Activated CD8-positive, alpha-beta memory T cell treated with anti-CD3 and anti-CD28 coated beads, Interleukin-2, amount 50 U/mL, for 1 hour (primary cell): ENCODE measurements around the gene EGFR.

Experiments
- DNase-seq: peaks from one replicate; pipeline ENCODE4 v3.0.0-alpha.2; 2020; ENCODE audit errors: extremely low read depth

The EGFR gene

DNA sequence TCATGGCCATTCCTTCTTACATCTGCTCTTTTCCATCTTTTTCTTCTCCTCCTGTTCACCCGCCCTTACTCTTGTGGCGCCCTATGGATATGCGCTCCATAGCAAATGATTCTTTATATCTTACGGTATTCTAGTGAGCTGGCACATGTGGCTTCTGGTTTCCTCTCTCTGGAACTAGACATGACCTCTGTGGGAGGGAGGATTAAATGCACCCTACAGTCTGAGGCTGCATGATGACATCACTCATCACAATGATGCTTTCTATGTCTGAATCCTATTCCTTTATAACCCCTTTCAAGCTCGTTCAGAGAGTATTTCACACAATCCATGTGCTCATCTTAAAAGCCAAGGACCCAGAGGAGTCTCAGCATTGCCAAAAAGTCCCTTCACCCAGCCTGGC, 153.3 kb downstream of the EGFR start:
- no peak for DNase-seq

DNA sequence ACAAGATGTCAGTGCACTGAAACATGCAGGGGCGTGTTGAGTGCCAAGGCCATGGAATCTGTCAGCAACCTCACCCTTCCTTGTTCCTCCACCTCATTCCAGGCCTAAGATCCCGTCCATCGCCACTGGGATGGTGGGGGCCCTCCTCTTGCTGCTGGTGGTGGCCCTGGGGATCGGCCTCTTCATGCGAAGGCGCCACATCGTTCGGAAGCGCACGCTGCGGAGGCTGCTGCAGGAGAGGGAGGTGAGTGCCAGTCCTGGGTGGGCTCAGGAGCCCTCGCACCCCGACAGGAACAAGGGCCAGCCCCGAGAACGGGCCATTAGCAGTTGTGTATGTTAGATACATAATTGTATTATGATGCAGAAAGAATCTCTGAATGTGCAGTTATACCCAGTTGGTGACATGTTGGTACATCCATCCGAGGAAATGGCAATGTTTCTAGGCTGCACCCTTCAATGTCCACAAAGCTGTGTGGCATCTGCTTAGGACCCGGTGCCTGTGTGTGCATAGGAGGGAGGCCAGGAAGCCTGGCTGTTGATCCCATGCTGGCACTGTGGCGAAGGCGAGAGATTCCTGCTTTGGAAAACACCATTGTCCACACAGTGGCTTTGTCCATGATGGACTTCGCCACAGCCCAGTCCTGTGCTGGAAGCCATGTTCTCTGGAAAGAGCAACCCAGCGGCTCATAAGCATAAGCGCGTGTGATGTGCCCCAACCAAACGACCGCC, 154.2 kb downstream of the EGFR start:
- no peak for DNase-seq

DNA sequence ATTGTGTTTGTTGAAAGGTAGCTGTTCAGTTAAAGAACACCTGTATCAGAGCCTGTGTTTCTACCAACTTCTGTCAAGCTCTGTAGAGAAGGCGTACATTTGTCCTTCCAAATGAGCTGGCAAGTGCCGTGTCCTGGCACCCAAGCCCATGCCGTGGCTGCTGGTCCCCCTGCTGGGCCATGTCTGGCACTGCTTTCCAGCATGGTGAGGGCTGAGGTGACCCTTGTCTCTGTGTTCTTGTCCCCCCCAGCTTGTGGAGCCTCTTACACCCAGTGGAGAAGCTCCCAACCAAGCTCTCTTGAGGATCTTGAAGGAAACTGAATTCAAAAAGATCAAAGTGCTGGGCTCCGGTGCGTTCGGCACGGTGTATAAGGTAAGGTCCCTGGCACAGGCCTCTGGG, 154.9 kb downstream of the EGFR start:
- no peak for DNase-seq

DNA sequence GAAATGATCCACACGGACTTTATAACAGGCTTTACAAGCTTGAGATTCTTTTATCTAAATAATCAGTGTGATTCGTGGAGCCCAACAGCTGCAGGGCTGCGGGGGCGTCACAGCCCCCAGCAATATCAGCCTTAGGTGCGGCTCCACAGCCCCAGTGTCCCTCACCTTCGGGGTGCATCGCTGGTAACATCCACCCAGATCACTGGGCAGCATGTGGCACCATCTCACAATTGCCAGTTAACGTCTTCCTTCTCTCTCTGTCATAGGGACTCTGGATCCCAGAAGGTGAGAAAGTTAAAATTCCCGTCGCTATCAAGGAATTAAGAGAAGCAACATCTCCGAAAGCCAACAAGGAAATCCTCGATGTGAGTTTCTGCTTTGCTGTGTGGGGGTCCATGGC, 155.6 kb downstream of the EGFR start:
- DNase-seq: no peak

- no peak for DNase-seq
Measured at GRCh38 chr7:55174856-55175255, 156.0 kb downstream of the EGFR start.

- no peak for DNase-seq
Measured at GRCh38 chr7:55177068-55177530, 158.3 kb downstream of the EGFR start.

- no peak for DNase-seq
Measured at GRCh38 chr7:55177589-55178261, 158.9 kb downstream of the EGFR start.

GRCh38 chr7:55178292-55178862, 159.6 kb downstream of the EGFR start:
- no peak for DNase-seq

DNA sequence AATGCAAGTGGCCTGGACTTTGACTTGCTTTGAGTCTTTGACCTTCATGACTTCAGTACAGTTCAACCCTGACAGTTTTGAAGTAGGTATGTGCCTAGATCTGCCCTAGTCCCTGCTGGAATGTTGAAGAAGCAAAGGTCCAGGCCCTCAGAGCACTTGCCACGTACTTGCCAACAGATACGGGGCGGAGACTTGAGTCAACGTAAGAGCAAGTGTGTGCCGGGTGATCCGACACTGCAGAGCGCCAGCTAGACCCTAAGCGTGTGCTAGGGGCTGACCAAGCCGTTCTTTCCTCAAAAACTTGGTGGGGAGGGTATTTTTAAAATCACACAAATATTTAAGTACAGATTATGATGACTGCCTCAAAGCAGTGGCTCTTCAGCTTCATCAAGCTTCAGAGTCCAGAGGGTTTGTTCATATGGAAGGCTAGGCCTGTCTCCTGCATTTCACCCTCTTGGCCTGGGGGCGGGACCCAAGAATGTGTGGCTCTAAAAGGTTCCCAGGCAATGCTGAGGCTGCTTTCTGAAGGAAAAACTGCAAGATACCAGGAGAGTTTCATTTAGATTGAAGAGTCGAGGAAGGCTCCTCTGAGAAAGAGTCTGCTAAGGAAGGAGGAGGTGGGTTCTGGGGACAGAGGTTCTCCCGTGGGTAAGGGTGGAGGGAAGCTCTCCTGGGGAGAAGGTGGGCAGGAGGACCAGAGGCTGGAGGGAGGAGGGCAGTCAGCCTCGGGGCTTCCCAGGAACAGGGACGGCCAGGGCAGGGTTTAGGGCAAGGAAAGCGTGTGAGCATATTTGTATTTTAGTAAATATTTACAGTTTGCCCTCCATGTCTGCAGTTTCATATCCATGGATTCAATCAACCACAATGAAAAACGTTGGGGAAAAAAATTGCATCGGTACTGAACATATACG, 160.3 kb downstream of the EGFR start:
- DNase-seq: no peak

GRCh38 chr7:55179931-55180682, 161.3 kb downstream of the EGFR start:
- DNase-seq: no peak

GRCh38 chr7:55180963-55181542, 162.2 kb downstream of the EGFR start:
- DNase-seq: no peak

- no peak for DNase-seq
Measured at GRCh38 chr7:55181762-55182161, 162.9 kb downstream of the EGFR start.

GRCh38 chr7:55183897-55184296, 165.1 kb downstream of the EGFR start:
- no peak for DNase-seq

DNA sequence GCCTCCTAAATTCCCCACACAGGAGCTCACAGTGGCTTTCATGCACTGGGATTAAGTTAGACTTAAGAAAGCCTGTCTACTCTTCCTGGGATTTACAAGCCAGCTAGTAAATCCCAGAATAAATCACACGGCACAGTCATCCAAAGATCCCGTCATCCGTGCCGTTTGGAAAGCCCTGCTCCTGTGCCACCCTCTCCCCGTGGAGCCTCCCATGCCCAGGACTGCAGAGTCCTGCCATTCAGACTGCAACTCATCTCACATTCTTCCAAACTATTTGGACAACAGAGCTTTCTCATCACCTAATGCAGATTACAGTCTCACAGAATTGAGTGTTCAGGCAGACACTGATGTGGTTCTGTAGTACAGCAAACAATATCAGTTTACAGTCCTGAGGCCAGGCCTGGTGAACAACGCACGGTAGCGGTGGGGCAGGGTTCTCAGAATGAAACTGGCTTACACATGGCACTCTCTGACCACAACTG, 166.5 kb downstream of the EGFR start:
- no peak for DNase-seq

DNA sequence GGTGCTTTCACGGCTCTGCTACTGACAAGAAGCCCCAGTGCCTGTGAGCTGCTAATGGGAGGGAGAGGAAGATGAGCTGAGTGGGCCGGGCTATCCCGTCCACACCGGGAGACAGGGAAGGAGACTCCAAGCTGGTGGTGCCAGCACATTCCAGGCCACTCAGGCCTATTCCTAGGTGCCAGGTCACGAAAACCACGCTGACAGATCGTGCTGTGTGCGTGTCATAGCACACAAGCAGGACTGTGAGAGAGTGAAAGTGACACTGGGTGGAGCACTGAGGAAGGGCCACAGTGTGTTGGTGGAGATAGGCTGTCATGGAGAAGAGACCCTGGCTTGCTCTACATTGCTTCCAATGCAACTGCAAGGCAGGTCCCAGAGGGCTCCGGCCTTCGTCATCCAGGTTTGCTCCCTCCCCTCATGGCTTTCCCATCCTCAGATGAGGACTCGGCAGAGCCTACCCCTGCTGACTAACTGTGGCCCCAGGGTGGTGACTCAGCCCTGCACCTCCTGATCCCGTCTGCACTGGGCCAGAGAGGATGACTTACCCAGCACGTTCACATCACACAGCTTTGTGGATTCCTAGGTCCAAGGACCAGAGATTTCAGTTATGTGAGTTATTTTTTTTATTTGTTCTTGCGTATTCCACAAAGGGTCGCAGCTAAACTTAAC, 167.3 kb downstream of the EGFR start:
- DNase-seq: no peak

GRCh38 chr7:55187701-55188491, 169.1 kb downstream of the EGFR start:
- no peak for DNase-seq

DNA sequence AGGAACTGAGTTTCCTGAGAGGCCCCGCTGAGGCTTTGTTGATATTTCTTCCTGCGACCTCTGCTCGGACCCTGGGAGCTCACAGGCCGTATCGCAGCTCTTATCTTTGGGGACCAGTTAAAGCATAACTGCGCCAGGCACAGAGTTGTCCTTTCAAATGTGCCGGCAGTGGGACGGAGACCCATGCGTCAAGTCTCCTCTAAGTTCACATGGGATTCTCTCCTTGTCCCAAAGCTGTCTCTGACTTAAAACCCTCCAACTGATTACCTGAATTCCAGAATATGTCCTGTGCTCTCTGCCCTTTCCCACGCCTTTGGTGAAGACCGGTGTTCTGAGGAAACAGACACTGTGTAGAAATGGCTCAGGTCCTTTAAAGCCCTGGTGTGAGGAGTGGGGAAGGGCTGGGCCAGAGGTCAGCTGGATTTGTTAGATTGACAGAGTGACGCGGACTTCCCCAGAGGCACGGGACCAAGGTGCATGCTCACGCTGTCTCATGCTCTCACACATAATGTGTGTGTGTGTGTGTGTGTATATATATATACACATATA, 169.8 kb downstream of the EGFR start:
- DNase-seq: no peak

- DNase-seq: no peak
Measured at GRCh38 chr7:55189146-55189766, 170.4 kb downstream of the EGFR start.
